Measurements from ENCODE around the gene TP53I13. TPM values are rescaled to one million over a fixed set of nuclear protein-coding genes. Genes with fewer than 3 reads are reported as not detected.

The TP53I13 gene
- total RNA-seq, 1 donor from 2014 or later, result 31.7 TPM

DNA sequence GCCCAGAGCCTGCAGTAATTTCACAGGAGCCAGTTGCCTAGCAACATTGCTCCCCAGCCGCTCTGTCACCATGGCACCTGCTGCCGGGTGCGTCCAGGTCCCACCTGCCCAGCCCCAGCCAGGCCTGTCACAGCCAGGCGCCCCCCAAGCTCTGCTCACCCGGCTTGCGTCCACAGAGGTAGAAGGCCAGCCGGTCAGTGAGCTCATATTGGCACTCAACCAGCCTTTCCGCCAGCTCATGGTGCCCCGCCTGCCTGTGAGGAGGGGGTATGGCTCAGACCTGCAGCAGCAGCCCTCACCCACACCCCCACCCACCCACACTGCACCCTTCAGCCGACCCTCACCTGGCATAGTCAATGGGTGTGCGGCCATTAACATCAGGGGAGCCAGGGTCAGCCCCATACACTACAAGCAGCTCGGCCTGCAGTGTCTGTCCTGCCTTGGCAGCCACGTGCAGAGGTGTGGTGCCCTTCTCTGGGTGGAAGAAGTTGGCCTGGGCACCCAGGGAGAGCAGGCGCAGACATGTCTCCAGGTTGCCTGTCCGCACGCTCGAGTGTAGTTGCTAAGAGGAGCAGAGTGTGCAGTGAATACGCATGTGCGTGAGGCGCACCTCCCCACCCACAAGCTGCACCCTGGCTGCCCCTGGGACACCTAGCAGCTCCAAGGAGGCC lies 13.2 kb downstream of the TP53I13 start:
- Mint-ChIP-seq H3K27me3 (ENCODE audit: low read depth, unreplicated experiment) (no peaks in the 10 kb centered on the region), H3K9me3 (ENCODE audit: unreplicated experiment) (no peaks in the 10 kb centered on the region), H3K27ac (ENCODE audit: unreplicated experiment) (no peak overlapping the region), H3K36me3 (ENCODE audit: low read depth, unreplicated experiment) (peaks cover 11% of the 10 kb centered on the region), H3K4me3 (ENCODE audit: unreplicated experiment) (no peak overlapping the region), H3K4me1 (ENCODE audit: low read depth, unreplicated experiment) (peaks cover 16% of the 10 kb centered on the region)
- DNase-seq (ENCODE audit: low read depth), result no peak
- FAIRE-seq, result no peak
- Histone ChIP-seq H3K9me3 (ENCODE audit: insufficient read depth, low read depth, low read length) (no peaks in the 10 kb centered on the region), H3K4me3 (ENCODE audit: insufficient read depth, low read depth, low read length) (no peak overlapping the region), H3K36me3 (ENCODE audit: insufficient read depth, low read length) (peaks cover 2% of the 10 kb centered on the region), H3K9ac (ENCODE audit: low read length) (no peak overlapping the region), H3K27me3 (ENCODE audit: insufficient read depth, low read length) (no peaks in the 10 kb centered on the region), H3K4me2 (ENCODE audit: low read length) (no peak overlapping the region), H3K79me2 (ENCODE audit: insufficient read depth, low read length) (peaks cover 49% of the 10 kb centered on the region), H3K4me1 (ENCODE audit: insufficient read depth, low read length) (peaks cover 28% of the 10 kb centered on the region), H4K20me1 (ENCODE audit: insufficient read depth, low read length) (peaks cover 68% of the 10 kb centered on the region), H2AFZ (ENCODE audit: low read depth, low read length) (no peak overlapping the region), H3K27ac (ENCODE audit: low read depth, low read length) (no peak overlapping the region)
- TF ChIP-seq, protein P1, sequence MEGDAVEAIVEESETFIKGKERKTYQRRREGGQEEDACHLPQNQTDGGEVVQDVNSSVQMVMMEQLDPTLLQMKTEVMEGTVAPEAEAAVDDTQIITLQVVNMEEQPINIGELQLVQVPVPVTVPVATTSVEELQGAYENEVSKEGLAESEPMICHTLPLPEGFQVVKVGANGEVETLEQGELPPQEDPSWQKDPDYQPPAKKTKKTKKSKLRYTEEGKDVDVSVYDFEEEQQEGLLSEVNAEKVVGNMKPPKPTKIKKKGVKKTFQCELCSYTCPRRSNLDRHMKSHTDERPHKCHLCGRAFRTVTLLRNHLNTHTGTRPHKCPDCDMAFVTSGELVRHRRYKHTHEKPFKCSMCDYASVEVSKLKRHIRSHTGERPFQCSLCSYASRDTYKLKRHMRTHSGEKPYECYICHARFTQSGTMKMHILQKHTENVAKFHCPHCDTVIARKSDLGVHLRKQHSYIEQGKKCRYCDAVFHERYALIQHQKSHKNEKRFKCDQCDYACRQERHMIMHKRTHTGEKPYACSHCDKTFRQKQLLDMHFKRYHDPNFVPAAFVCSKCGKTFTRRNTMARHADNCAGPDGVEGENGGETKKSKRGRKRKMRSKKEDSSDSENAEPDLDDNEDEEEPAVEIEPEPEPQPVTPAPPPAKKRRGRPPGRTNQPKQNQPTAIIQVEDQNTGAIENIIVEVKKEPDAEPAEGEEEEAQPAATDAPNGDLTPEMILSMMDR (IDR thresholded peaks at IDR 0.05; ENCODE audit: insufficient read depth, low read depth, low read length), result no peak
- TF ChIP-seq EZH2 (IDR thresholded peaks at IDR 0.05; ENCODE audit: insufficient read depth, low read length), result no peak

DNA sequence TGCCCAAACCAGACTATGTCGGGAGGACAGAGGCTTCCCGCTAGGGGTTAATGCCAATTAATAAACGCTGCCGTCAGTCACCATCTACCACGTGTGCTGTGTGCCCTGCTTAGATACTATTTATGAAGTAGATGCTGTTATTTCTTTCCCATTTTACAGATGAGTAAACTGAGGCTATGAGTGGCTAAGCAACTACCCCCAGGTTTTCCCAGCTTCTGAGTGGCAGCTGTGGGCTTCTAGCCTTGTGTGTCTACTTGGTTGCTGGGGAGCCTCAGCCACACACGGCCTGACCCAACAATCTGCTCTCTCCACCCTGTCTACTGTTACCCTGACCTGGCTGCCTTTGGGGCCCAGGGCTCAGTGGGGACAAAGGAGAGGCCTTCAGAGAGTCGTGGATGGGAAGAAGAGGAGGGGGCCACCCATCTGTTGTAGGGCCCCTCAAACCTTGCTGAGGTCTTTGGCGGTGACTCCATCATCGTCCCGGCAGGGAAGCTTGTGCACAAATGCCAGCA lies 13.8 kb downstream of the TP53I13 start:
- Histone ChIP-seq H4K20me1 (ENCODE audit: insufficient read depth, low read length) (peaks cover 74% of the 10 kb centered on the region), H2AFZ (ENCODE audit: low read depth, low read length) (no peak overlapping the region), H3K4me1 (ENCODE audit: insufficient read depth, low read length) (peaks cover 31% of the 10 kb centered on the region), H3K79me2 (ENCODE audit: insufficient read depth, low read length) (peaks cover 55% of the 10 kb centered on the region), H3K27me3 (ENCODE audit: insufficient read depth, low read length) (no peaks in the 10 kb centered on the region), H3K27ac (ENCODE audit: low read depth, low read length) (no peak overlapping the region), H3K4me3 (ENCODE audit: insufficient read depth, low read depth, low read length) (no peak overlapping the region), H3K9ac (ENCODE audit: low read length) (no peak overlapping the region), H3K4me2 (ENCODE audit: low read length) (no peak overlapping the region), H3K36me3 (ENCODE audit: insufficient read depth, low read length) (peaks cover 2% of the 10 kb centered on the region), H3K9me3 (ENCODE audit: insufficient read depth, low read depth, low read length) (no peaks in the 10 kb centered on the region)
- Mint-ChIP-seq H3K36me3 (ENCODE audit: low read depth, unreplicated experiment) (peaks cover 11% of the 10 kb centered on the region), H3K27ac (ENCODE audit: unreplicated experiment) (peak overlapping the region; percentile 41), H3K27me3 (ENCODE audit: low read depth, unreplicated experiment) (no peaks in the 10 kb centered on the region), H3K4me3 (ENCODE audit: unreplicated experiment) (no peak overlapping the region), H3K4me1 (ENCODE audit: low read depth, unreplicated experiment) (peaks cover 17% of the 10 kb centered on the region), H3K9me3 (ENCODE audit: unreplicated experiment) (no peaks in the 10 kb centered on the region)
- no peak for DNase-seq (ENCODE audit: low read depth)
- no peak for TF ChIP-seq EZH2 (IDR thresholded peaks at IDR 0.05; ENCODE audit: insufficient read depth, low read length)
- TF ChIP-seq, protein P1 (IDR thresholded peaks at IDR 0.05; ENCODE audit: insufficient read depth, low read depth, low read length), result no peak
- FAIRE-seq, result no peak

DNA sequence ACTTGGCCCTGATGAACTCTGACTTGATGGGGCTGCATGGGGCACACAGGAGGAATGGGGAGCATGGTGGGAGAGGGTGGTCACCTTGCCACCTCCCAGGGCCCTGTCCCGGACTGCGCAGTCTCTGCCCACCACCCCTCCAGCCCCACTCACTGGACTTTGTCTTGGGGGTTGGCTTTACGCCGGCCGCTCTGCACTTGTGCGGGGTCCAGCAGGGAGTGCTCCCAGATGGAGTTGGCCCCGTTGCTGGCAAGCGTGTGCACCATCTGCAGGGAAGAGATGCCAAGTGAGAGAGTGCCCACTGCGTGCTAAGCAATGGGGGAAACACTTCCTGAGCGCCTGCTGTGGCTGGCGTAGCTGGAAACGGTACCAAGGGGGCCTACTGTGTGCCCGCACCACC lies 14.3 kb downstream of the TP53I13 start:
- H3K4me3 ChIP-seq (ENCODE audit: insufficient read depth, low read depth, low read length), result no peak overlapping the region
- DNase-seq (ENCODE audit: low read depth) (no peak), FAIRE-seq (no peak)
- peaks cover 18% of the 10 kb centered on the region for H3K4me1 Mint-ChIP-seq (ENCODE audit: low read depth, unreplicated experiment)
- H3K27ac Mint-ChIP-seq (ENCODE audit: unreplicated experiment), result no peak overlapping the region
- H3K27me3 ChIP-seq (ENCODE audit: insufficient read depth, low read length), result no peaks in the 10 kb centered on the region
- no peak overlapping the region for H3K4me3 Mint-ChIP-seq (ENCODE audit: unreplicated experiment)
- H3K4me2 ChIP-seq (ENCODE audit: low read length), result no peak overlapping the region
- TF ChIP-seq, protein P1 (IDR thresholded peaks at IDR 0.05; ENCODE audit: insufficient read depth, low read depth, low read length), result no peak
- no peak for TF ChIP-seq EZH2 (IDR thresholded peaks at IDR 0.05; ENCODE audit: insufficient read depth, low read length)
- H3K9me3 ChIP-seq (ENCODE audit: insufficient read depth, low read depth, low read length), result no peaks in the 10 kb centered on the region
- peaks cover 31% of the 10 kb centered on the region for H3K4me1 ChIP-seq (ENCODE audit: insufficient read depth, low read length)
- no peak overlapping the region for H3K27ac ChIP-seq (ENCODE audit: low read depth, low read length)
- H4K20me1 ChIP-seq (ENCODE audit: insufficient read depth, low read length), result peaks cover 79% of the 10 kb centered on the region
- no peak overlapping the region for H3K9ac ChIP-seq (ENCODE audit: low read length)
- H3K36me3 Mint-ChIP-seq (ENCODE audit: low read depth, unreplicated experiment), result peaks cover 9% of the 10 kb centered on the region
- H3K9me3 Mint-ChIP-seq (ENCODE audit: unreplicated experiment), result no peaks in the 10 kb centered on the region
- no peak overlapping the region for H2AFZ ChIP-seq (ENCODE audit: low read depth, low read length)
- H3K79me2 ChIP-seq (ENCODE audit: insufficient read depth, low read length), result peaks cover 60% of the 10 kb centered on the region
- H3K27me3 Mint-ChIP-seq (ENCODE audit: low read depth, unreplicated experiment), result no peaks in the 10 kb centered on the region
- H3K36me3 ChIP-seq (ENCODE audit: insufficient read depth, low read length), result peaks cover 2% of the 10 kb centered on the region

Data from astrocyte (in vitro differentiated cells and primary cell).